RPMI8226 (cell line): ENCODE measurements around the gene PTOV1.

Experiments used
- DNase-seq: peaks from one replicate; pipeline ENCODE4 v3.0.0-alpha.2; 2015

Gene PTOV1

DNA sequence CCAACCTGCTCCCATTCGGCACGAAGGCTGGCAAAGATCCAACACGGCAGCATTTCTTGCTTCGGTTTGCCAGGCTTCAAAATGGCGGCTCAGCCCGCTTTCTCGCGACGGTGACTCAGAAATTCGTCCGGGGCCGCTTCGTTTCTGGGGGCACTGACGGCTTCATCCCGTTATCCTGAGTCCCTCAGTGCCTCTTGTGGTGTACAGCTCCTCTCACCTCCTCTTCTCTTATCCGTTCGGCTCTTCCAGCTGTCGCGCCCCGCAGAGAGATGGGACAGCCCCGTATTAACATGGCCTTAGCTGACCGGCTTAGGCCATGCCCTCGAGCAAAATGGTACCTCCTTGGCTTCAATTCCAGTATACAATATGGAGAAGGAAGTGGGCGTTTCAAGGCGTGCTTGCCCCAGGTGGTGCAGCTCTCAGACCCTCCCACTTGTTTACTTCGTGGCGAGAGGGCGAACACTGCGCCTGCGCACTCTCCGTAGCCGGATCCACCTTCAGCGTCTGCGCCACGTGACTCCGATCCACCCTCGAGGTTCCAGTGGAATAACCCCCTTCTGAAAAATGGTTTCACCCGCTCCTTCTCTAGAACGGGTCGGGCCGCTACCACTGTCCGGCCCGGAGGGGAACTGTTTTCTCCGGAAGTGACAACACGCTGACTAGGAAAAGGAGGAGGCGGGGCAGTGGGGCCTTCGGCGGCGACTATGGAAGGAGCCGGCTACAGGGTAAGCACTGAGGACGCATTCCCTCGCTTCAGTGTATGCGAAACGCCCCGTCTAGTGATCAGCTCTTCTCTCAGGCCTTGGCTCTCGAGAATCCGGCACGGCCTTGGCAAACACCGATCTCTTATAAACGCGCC, 26.3 kb downstream of the PTOV1 start, which contains the start of the genes AKT1S1 and TBC1D17:
AKT1S1 (minus strand) TSS at position 336 of the 859 bp plus-strand sequence. CDS start 4,060 bp downstream, outside the sequence.
TBC1D17 (plus strand) TSS at position 683 of the 859 bp plus-strand sequence; CDS start at position 705, 22 bp downstream.
- peak; percentile 100 for DNase-seq

DNA sequence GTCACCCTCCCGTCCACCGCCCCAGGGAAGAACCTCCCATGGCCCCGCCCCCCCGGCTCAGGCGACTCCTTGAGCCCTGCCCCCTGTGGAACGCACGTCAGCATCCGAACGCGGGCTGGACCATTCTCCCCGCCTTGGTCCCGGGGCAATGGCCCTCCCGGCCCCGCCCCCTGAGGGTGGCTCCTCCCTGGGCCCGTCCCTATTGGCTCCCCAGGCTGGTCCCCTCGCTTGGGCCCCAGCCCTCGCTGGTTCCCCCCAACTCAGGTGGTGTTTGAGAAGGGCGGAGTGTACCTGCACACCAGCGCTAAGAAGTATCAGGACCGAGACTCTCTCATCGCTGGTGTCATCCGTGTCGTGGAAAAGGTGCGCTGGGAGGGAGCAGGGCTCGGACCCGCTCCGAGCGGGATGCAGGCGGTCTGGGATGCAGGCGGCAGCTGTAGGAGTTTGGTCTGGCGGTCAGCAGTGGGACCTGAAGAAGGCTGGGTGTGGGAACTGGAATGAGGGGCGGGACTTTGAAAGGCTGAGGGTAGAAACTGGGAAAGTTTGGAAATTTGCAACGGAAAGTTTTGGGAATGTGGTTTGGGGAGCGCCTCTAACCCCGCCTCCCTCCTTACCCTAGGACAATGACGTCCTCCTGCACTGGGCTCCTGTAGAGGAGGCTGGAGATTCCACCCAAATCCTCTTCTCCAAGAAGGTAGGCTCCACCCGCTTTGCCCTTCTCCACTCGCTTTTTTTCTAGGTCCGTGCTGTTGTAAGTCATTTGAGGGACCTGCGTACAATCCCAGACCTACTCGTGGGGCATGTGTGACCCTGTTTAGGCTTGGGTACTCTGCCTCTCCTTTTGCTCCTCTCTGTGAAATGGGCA, 27.2 kb downstream of the PTOV1 start:
- peak; percentile 99 for DNase-seq

DNA sequence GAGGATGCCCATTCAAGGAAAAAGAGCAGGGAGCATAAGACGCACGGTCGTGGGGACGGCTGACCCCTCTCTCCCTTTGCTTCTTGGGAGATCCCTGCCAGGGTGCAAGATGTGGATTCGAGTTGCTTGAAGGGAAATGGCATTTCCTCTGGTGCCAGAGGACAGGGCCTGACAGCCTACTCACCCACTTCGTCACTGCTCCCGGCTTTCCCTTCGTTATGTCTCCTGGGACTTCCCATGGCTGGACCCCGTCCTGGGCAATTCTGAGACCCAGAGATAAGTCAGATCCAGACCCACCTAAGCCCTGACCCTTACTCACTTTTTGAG, 27.7 kb downstream of the PTOV1 start:
- DNase-seq = no peak

GRCh38 chr19:49879243-49879963, 28.4 kb downstream of the PTOV1 start:
- DNase-seq = no peak

GRCh38 chr19:49880162-49880869, 29.4 kb downstream of the PTOV1 start:
- DNase-seq = no peak

DNA sequence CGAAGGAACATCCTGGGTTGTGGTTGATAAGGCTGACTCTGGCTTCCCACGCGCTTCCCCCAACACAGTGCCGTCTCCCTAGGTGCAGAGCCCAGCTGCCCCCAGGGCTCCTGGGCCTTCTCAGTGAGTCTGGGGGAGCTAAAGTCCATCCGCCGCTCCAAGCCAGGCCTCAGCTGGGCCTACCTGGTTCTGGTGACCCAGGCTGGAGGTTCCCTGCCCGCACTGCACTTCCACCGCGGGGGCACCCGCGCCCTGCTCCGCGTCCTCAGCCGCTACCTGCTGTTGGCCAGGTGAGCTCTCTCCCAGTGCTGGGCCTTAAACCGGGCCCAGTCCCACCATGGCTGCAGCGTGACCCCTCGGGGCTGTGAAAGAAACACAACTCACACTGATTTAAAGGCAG, 30.2 kb downstream of the PTOV1 start:
- no peak for DNase-seq

- DNase-seq = no peak
Observed at GRCh38 chr19:49881672-49882394, 30.9 kb downstream of the PTOV1 start.

GRCh38 chr19:49882643-49883042, 31.7 kb downstream of the PTOV1 start:
- no peak for DNase-seq

DNA sequence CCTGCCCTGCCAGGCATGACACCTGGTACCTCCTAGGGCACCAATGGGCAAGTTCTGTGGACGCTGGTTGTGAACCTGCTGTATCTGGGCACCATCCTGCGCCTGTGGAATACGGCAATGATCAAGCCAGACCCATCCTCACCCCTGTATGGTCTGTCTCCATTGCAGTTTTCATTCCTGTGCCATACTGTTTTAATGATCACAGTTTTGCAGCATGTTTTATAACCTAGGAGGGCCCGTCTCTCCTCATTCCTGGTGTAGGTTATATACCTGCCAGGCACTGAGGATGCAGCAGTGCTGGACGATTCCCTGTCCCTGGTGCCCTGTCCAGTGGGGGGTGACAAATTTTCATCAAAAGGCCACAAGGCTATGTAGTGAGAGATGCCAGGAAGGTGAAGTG, 32.1 kb downstream of the PTOV1 start:
- no peak for DNase-seq

- DNase-seq = no peak
Observed at GRCh38 chr19:49884109-49884508, 33.1 kb downstream of the PTOV1 start.

- DNase-seq = no peak
Observed at GRCh38 chr19:49884760-49885159, 33.8 kb downstream of the PTOV1 start.

DNA sequence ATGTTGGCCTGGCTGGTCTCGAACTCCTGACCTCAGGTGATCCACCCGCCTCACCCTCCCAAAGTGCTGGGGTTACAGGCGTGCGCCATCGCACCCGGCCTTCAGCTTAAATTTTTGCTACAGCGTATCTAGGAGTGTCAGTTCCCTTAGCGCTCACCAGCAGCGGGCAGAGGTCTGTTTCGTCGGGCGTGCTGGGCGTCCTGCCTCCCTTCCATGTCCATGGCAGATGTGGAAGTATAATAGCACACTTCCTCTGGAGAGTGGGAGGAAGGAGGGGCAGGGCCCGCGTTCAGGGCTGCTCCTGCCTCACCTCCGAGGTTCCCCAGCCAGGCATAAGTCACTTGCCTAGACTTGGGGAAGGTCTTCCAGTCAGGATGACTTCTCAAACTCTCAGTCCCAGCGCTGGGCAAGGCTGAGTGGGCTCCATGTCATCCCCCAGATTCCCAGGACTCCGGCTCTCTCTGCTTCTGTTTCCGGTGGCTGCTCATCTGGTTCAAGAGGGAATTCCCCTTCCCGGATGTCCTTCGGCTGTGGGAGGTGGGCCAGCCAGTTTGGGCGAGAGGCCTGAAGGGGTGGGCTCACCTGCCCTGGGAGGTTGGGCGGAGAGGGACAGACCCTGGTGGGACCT, 36.2 kb downstream of the PTOV1 start:
- no peak for DNase-seq

DNA sequence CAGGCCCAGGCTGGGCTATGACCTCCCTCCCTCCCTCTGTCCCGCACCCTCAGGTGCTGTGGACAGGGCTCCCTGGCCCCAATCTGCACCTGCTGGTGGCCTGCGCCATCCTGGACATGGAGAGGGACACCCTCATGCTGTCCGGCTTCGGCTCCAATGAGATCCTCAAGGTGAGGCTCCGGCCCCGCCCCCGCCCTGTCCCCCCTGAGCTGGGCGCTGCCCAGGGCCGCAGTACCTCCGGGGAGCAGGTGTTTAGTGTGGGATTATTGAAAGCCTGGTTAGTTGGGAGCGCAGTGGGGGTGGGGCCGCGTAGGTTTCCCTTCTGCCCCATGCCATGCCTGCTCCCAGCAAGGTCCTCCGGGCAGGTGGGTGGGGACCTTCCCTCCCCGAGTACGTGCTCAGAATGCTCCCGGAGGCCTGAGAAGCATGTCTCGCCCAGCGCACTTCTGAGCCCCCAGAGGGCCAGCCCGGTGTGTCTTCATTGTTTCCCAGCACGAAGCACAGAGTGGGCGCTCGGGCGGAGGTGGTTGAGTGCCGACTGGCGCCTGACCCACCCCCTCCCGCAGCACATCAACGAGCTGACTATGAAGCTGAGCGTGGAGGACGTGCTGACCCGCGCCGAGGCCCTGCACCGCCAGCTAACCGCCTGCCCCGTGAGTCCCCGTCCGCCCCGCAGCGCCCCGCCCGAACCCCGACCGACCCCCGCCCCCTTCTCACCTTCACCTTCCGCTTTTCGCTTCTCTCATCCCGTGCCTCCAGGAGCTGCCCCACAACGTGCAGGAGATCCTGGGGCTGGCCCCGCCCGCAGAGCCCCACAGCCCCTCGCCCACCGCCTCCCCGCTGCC, 36.9 kb downstream of the PTOV1 start:
- DNase-seq = no peak

GRCh38 chr19:49888510-49888824, 37.5 kb downstream of the PTOV1 start:
- DNase-seq = no peak

- DNase-seq = no peak
Observed at GRCh38 chr19:49889038-49889686, 38.2 kb downstream of the PTOV1 start.

- DNase-seq = peak; percentile 69
Observed at GRCh38 chr19:49889687-49890348, 38.9 kb downstream of the PTOV1 start.

DNA sequence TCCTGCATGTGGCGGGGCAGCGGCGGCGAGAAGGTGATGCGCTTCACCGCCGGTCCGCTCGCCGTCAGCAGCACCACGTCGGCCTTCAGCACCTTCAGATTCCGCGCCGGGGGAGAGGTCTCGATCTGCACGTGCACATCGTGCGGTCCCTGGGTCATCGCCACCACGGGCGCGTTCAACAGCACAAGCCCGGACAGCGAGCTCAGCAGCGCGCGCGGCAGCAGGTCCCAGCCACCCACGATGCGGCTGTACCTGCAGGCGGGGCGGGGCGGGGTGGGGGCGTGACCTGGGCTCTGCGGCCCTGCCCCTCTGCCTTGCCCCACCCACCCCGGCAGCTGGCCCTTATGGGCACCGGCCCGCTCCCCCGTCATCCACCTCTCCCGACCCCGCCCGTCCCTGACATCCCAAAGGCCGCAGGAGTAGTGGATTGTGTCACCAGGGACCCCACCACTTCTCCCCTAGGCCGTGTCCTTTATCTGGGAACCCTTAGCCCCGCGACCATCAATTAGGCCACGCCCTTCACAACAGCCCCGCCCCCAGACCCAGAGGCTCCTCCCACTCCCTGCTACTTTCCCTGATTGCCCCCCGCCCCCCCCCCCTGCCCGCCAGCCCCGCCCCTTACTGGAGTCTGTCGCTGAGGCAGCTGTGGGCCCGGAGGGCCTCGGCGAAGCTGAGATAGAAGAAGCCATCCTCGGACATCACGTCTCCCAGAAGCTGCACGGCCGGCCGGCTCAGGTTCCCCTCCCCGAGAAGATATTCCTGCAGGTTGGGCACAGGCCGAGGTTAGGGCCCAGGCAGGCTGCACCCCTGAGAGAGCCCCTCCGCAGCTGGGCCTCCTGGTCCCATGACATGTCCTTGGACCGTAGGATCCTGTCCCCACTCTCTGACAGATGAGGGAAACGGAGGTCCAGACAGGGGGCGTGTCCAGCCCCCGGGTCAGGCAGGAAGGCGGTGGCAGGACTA, 39.7 kb downstream of the PTOV1 start:
- DNase-seq = peak; percentile 61

- no peak for DNase-seq
Observed at GRCh38 chr19:49891393-49891792, 40.4 kb downstream of the PTOV1 start.
